Ishikawa (cell line): ENCODE results near the gene DIAPH2.

Experiments used
- CREB1 ChIP-seq: IDR thresholded peaks from 2 replicates; pipeline ENCODE4 v1.6.1; 2012; ENCODE audit warnings: low read depth
- EP300 ChIP-seq: IDR thresholded peaks from 2 replicates; pipeline ENCODE4 v1.6.1; 2012; ENCODE audit warnings: borderline replicate concordance
- RAD21 ChIP-seq: IDR thresholded peaks from 2 replicates; pipeline ENCODE4 v1.6.1; 2012; ENCODE audit warnings: low read depth
- TCF12 ChIP-seq: IDR thresholded peaks from 2 replicates; pipeline ENCODE4 v1.6.1; 2012; ENCODE audit warnings: low read depth

DNA sequence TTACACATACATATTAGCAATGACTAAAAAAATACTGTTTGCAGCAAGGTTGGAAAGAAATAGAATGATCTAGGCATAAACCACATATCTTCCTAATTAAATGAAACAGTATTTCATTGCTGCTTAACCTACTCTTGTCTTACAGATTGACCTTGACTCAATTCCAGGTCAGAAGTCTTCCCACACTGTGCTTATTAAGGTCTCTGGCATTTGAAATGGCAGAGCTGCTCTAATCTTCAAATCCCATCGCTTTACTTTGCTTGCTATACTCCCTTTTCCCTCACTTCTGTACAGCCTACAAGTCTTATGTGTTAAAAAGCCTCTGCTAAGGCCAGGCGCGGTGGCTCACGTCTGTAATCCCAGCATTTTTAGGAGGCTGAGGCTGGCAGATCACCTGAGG, 623.5 kb downstream of the DIAPH2 start:
- TF ChIP-seq RAD21 = no peak
- no peak for TF ChIP-seq CREB1
- TF ChIP-seq TCF12 = no peak
- TF ChIP-seq EP300 = no peak
